PC-3 (cell line): ENCODE results near the gene USP32. TPM values are rescaled to one million over a fixed set of nuclear protein-coding genes. Genes with fewer than 3 reads are reported as not detected.
"Not testable (repeated sequence)": the region's sequence is repeated elsewhere in the genome, so short reads cannot be mapped to it uniquely, and the experiment has no call there.

Experiments used
- ATAC-seq: fragments of 200-7000 bp; cut with Tn5 transposase; 2 replicates; pipeline ENCODE4 v1.9.1; 2020; ENCODE audit warnings: mild to moderate bottlenecking, moderate library complexity
- BruUV-seq: library from RNA; stranded (reverse); fragments of 400-500 nt; replicated peaks from 2 replicates; lab custom pipeline; 2021; lab: Mats Ljungman, UMichigan
- CTCF ChIA-PET: fragments of 300-600 bp; sonication (Branson Sonifier 250); formaldehyde crosslinking; loops from one replicate; lab custom pipeline; 2022; ENCODE audit warnings: antibody characterized with exemption; lab: Charles Lee
- POLR2A ChIA-PET: fragments of 300-600 bp; sonication (Branson Sonifier 250); formaldehyde crosslinking; loops from one replicate; lab custom pipeline; 2022; ENCODE audit warnings: antibody characterized with exemption; ENCODE audit not compliant: unreplicated experiment; lab: Charles Lee
- DNase-seq: peaks from one replicate; pipeline ENCODE4 v3.0.0-alpha.2; 2015
- H2AFZ ChIP-seq: fragments of 300-600 bp; sonication (generic); 2 replicates; pipeline ENCODE4 v1.6.0; 2016; ENCODE audit warnings: antibody characterized with exemption, low read length
- H3F3A ChIP-seq: fragments of 300-600 bp; sonication (generic); one replicate; pipeline ENCODE4 v1.6.0; 2017; ENCODE audit warnings: antibody characterized with exemption, low read length, control low read depth, mild to moderate bottlenecking; ENCODE audit not compliant: unreplicated experiment
- H3K27ac ChIP-seq: fragments of 300-600 bp; sonication (generic); 2 replicates; pipeline ENCODE4 v1.5.1; 2016; ENCODE audit warnings: mild to moderate bottlenecking, low read length
- H3K27me3 ChIP-seq: fragments of 300-600 bp; sonication (generic); 2 replicates; pipeline ENCODE4 v1.6.1; 2016; ENCODE audit warnings: low read length, mixed read lengths
- H3K36me3 ChIP-seq: fragments of 300-600 bp; sonication (generic); 2 replicates; pipeline ENCODE4 v1.6.1; 2016; ENCODE audit warnings: low read depth, mixed run types, low read length, mixed read lengths
- H3K4me1 ChIP-seq: fragments of 300-600 bp; sonication (generic); 2 replicates; pipeline ENCODE4 v1.5.1; 2016; ENCODE audit warnings: low read length; ENCODE audit not compliant: insufficient read depth
- H3K4me2 ChIP-seq: fragments of 300-600 bp; sonication (generic); 2 replicates; pipeline ENCODE4 v1.6.0; 2016; ENCODE audit warnings: low read length
- H3K4me3 ChIP-seq: fragments of 300-600 bp; sonication (generic); 2 replicates; pipeline ENCODE4 v1.5.1; 2016; ENCODE audit warnings: mild to moderate bottlenecking, low read length, mixed read lengths
- H3K79me2 ChIP-seq: fragments of 300-600 bp; sonication (generic); 2 replicates; pipeline ENCODE4 v1.6.1; 2017; ENCODE audit warnings: low read length, mixed read lengths
- H3K9ac ChIP-seq: fragments of 300-600 bp; sonication (generic); 2 replicates; pipeline ENCODE4 v1.6.0; 2016; ENCODE audit warnings: mild to moderate bottlenecking, low read length
- H3K9me2 ChIP-seq: fragments of 300-600 bp; sonication (generic); replicated peaks from 2 replicates; pipeline ENCODE4 v1.6.1; 2016; ENCODE audit warnings: mixed run types, low read length, mixed read lengths
- H3K9me3 ChIP-seq: fragments of 300-600 bp; sonication (generic); 2 replicates; pipeline ENCODE4 v1.6.1; 2016; ENCODE audit warnings: low read length, mixed read lengths
- H4K20me1 ChIP-seq: fragments of 300-600 bp; sonication (generic); 2 replicates; pipeline ENCODE4 v1.6.1; 2016; ENCODE audit warnings: low read length, mixed read lengths
- EZH2 ChIP-seq: fragments of 300-600 bp; sonication (generic); IDR thresholded peaks from one replicate; pipeline ENCODE4 v1.6.1; 2017; ENCODE audit warnings: antibody characterized with exemption, mild to moderate bottlenecking, low read length; ENCODE audit not compliant: unreplicated experiment
- EZH2phosphoT487 ChIP-seq: fragments of 300-600 bp; sonication (generic); IDR thresholded peaks from 2 replicates; pipeline ENCODE4 v1.6.1; 2018; ENCODE audit warnings: mild to moderate bottlenecking, antibody characterized with exemption, low read length, borderline replicate concordance
- intact Hi-C: fragments of 100-400 bp; cut with micrococcal nuclease; formaldehyde crosslinking; loops from 2 replicates; pipeline ENCODE4 v1.9.0; 2023
- total RNA-seq: library from RNA; depleted of rRNA; stranded (reverse); fragments of >200 nt; gene quantifications from 2 replicates; pipeline ENCODE4 v1.2.3, GENCODE V29; 2014
- TF ChIP-seq, protein P1 (sequence below): fragments of 300-600 bp; sonication (generic); conservative IDR thresholded peaks from 2 replicates; pipeline ENCODE4 v1.5.1; 2017; ENCODE audit warnings: antibody characterized with exemption, low read depth, mild to moderate bottlenecking, low read length

Gene USP32
- total RNA-seq, 1 experiment from 2014 or later = 34.1 TPM

DNA sequence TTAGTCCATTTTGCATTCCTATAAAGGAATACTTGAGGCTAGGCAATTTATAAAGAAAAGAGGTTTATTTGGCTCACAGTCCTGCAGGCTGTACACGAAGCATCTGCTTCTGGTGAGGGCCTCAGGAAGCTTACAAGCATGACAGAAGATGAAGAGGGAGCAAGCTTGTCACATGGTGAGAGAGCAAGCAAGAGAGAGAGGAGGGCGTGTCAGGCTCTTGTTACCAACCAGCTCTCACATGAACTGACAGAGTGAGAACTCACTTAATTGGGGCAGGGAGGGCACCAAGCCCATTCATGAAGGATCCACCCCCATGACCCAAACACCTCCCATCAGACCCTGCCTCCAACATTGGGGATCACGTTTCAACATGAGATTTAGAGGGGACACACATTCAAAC lies 31.9 kb upstream of the USP32 start:
- intact Hi-C loops = no loop called here
- CTCF ChIA-PET = no interaction called here
- Histone ChIP-seq H3K36me3 (no peaks in the 10 kb centered on the region), H3K27ac (no peak overlapping the region), H3K4me3 (no peak overlapping the region), H2AFZ (no peak overlapping the region), H3F3A (no peaks in the 10 kb centered on the region), H3K9me3 (no peaks in the 10 kb centered on the region), H3K79me2 (no peaks in the 10 kb centered on the region), H3K27me3 (no peaks in the 10 kb centered on the region), H3K4me1 (no peaks in the 10 kb centered on the region), H3K9me2 (no peaks in the 10 kb centered on the region), H4K20me1 (no peaks in the 10 kb centered on the region), H3K4me2 (no peak overlapping the region), H3K9ac (no peak overlapping the region)
- POLR2A ChIA-PET = no interaction called here
- no peak for DNase-seq
- no peak; the same call in 1 of the 2 replicates for ATAC-seq
- TF ChIP-seq EZH2 (no peak), EZH2phosphoT487 (no peak)
- TF ChIP-seq, protein P1, sequence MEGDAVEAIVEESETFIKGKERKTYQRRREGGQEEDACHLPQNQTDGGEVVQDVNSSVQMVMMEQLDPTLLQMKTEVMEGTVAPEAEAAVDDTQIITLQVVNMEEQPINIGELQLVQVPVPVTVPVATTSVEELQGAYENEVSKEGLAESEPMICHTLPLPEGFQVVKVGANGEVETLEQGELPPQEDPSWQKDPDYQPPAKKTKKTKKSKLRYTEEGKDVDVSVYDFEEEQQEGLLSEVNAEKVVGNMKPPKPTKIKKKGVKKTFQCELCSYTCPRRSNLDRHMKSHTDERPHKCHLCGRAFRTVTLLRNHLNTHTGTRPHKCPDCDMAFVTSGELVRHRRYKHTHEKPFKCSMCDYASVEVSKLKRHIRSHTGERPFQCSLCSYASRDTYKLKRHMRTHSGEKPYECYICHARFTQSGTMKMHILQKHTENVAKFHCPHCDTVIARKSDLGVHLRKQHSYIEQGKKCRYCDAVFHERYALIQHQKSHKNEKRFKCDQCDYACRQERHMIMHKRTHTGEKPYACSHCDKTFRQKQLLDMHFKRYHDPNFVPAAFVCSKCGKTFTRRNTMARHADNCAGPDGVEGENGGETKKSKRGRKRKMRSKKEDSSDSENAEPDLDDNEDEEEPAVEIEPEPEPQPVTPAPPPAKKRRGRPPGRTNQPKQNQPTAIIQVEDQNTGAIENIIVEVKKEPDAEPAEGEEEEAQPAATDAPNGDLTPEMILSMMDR = no peak
- BruUV-seq = no TSS peak

DNA sequence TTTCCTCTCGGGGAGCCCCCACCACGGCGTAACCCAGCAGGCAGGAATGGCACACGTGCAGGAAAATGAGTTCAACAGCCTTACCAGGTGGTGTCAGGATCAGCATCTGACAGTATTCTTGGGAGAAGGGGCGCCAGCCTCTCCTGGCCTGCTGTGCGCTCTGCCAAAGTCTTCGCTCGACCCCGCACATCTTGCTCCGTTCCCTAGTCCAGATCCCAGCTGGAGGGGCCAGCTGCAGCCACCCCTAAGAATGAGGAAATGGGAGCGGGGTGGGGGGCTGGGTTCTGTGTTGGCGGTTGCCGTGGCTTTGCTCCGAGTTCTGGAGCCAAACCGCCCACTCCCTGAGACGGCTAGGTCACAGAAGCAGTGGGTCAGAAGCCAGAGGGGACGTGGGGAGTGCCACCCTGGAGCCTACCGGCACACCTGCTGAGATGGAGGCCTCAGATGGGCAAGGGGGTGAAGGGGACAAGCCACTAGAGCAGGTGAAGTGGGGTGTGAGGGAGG lies 30.3 kb upstream of the USP32 start, which contains the start of gene CHCT1:
Gene CHCT1, plus strand, starts transcription at position 328 of the 504 bp plus-strand sequence. Its CDS starts 104 bp downstream, at position 432.
- DNase-seq = no peak
- ChIA-PET CTCF (no interaction called here), POLR2A (no interaction called here)
- TF ChIP-seq, protein P1 = no peak
- TF ChIP-seq EZH2 (no peak), EZH2phosphoT487 (no peak)
- Histone ChIP-seq H3K4me3 (no peak within 1 kb of the TSS; the same call in 1 of the 2 replicates), H3K9ac (no peak within 1 kb of the TSS), H3K79me2 (no peaks in the 10 kb centered on the region), H3K27ac (no peak within 1 kb of the TSS), H2AFZ (peak within 1 kb of the TSS; percentile 58), H3K9me3 (no peaks in the 10 kb centered on the region), H3K4me2 (no peak within 1 kb of the TSS), H3K36me3 (no peaks in the 10 kb centered on the region), H3K27me3 (no peaks in the 10 kb centered on the region), H3F3A (no peaks in the 10 kb centered on the region), H3K9me2 (no peaks in the 10 kb centered on the region), H4K20me1 (no peaks in the 10 kb centered on the region), H3K4me1 (no peaks in the 10 kb centered on the region)
- intact Hi-C loops = no loop called here
- no peak for ATAC-seq
- no TSS peak for BruUV-seq

DNA sequence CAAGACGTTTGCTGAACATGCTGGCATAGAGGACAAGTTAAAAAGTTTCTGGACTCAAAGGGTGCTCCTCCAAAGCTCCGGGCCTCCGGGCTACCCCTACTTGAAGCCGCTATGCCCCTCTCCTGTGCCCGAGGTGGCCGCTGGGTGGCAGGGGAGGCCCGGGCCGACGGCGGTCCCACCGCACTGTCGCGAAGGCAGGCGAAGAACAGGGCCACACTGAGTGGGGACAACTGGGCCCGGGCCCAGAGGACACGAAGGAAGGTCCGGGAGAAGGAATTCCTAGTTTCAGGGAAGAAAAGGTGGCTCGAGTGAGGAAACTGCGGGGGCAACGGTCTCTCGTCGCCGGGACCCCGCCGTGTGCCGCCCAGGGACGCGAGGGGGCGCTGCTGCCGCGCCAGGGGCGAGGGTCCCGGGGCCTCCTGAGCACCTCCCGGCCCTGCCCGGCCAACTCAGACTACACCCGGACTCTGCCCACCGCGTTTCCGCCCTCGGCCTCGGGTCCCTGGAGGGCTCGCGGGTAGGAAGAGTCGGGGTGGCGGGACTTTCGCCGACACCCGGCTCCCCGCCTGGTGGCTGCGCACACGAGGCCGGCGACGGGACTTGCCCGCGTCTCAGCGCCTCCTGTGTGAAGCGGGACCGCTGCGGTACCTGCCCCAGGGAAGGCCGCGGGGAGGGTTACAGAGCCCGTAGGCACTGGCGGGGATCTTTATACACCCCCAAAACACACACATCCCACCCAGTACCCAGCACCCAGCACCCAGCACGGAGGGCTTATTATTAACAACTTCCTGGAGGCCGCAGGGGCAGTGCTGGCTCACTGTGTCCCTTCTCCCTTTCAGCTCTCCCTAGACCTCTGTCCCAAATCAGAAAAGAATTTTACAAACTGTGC lies 29.6 kb upstream of the USP32 start:
- Histone ChIP-seq H4K20me1 (no peaks in the 10 kb centered on the region), H3K36me3 (no peaks in the 10 kb centered on the region), H3K4me1 (no peaks in the 10 kb centered on the region), H3K9me2 (no peaks in the 10 kb centered on the region), H3K27me3 (no peaks in the 10 kb centered on the region), H3K9ac (no peak overlapping the region), H3F3A (no peaks in the 10 kb centered on the region), H3K79me2 (no peaks in the 10 kb centered on the region), H3K4me3 (no peak overlapping the region; the same call in 1 of the 2 replicates), H2AFZ (peak overlapping the region; percentile 58), H3K4me2 (no peak overlapping the region), H3K9me3 (no peaks in the 10 kb centered on the region), H3K27ac (no peak overlapping the region)
- CTCF ChIA-PET = no interaction called here
- DNase-seq (no peak), ATAC-seq (peak; percentile 67)
- BruUV-seq = no TSS peak
- intact Hi-C loops = no loop called here
- POLR2A ChIA-PET = no interaction called here
- TF ChIP-seq, protein P1 = peak; percentile 57
- TF ChIP-seq EZH2 = no peak

DNA sequence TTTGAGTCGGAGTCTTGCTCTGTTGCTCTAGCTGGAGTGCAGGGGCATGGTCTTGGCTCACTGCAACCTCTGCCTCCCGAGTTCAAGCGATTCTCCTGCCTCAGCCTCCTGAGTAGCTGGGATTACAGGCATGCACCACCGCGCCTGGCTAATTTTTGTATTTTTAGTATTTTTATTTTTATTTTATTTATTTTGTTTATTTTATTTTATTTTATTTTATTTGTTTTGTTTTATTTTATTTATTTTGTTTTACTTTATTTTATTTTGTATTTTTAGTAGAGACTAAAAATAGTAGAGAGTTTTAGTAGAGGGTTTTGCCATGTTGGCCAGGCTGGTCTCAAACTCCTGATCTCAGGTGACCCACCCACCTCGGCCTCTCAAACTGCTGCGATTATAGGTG lies 27.9 kb upstream of the USP32 start:
- H3K4me2 ChIP-seq, H4K20me1 ChIP-seq, intact Hi-C loops, DNase-seq, ATAC-seq, H3K27ac ChIP-seq, H3K4me3 ChIP-seq, H2AFZ ChIP-seq, H3F3A ChIP-seq, H3K36me3 ChIP-seq, H3K9ac ChIP-seq, H3K9me2 ChIP-seq, H3K4me1 ChIP-seq, H3K79me2 ChIP-seq, H3K27me3 ChIP-seq, POLR2A ChIA-PET, CTCF ChIA-PET, BruUV-seq, H3K9me3 ChIP-seq: not testable (repeated sequence)
